ENCODE measurements around the gene BBS9.

- TF ChIP-seq POLR2AphosphoS5 (IDR thresholded peaks at IDR 0.05; ENCODE audit: low read depth, low read length) = no peak
- TF ChIP-seq POLR2A (IDR thresholded peaks at IDR 0.05; ENCODE audit: low read depth, low read length) = no peak
- no peak for TF ChIP-seq TAF1 (IDR thresholded peaks at IDR 0.05; ENCODE audit: low read depth, low read length)
- no peak for TF ChIP-seq SPI1 (IDR thresholded peaks at IDR 0.05; ENCODE audit: low read depth, low read length)
- TF ChIP-seq POU2F2 (IDR thresholded peaks at IDR 0.05; ENCODE audit: low read depth, low read length) = no peak
Observed at GRCh38 chr7:33379891-33380525, 250.6 kb downstream of the BBS9 start.

Data from GM12891 (cell line).